ENCODE data around the gene FANCD2. TPM values are rescaled to one million over a fixed set of nuclear protein-coding genes. Genes with fewer than 3 reads are reported as not detected.
"Not testable (repeated sequence)": the region's sequence is repeated elsewhere in the genome, so short reads cannot be mapped to it uniquely, and the experiment has no call there.

FANCD2 gene
- total and polyA plus RNA-seq, 5 donors = 1.0 to 2.6 (median 1.4) TPM

DNA sequence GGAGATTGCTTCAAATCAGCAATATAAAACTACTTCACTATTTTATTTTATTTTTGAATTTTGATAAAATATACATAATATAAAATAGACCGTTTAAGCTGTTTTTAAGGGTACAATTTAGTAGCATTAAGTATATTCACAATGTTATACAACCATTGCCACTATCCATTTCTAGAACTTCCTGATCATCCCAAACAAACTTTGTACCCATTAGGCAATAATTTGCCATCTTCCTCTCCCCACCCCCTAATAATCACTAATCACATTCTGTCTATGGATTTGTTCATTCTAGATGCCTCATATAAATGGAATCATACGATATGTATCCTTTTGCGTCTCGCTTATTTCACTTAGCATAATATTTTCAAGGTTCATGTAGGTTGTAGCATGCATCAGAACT is 28.9 kb downstream of the FANCD2 start:
- DNase-seq (no peak), ATAC-seq (no peak)
- Histone ChIP-seq H3K4me3 (ENCODE audit: low read length) (no peak overlapping the region), H3K4me1 (ENCODE audit: control insufficient read depth, insufficient read depth, low read length) (no peaks in the 10 kb centered on the region), H3K27me3 (ENCODE audit: control insufficient read depth, insufficient read depth) (no peaks in the 10 kb centered on the region), H3K9me3 (ENCODE audit: control insufficient read depth, low read length) (no peaks in the 10 kb centered on the region), H3K27ac (ENCODE audit: low read length) (no peak overlapping the region)
- intact Hi-C loops (cut with DNase I) = no loop called here
- 98% methylated on average over 4 of the region's 4 CpGs for WGBS

DNA sequence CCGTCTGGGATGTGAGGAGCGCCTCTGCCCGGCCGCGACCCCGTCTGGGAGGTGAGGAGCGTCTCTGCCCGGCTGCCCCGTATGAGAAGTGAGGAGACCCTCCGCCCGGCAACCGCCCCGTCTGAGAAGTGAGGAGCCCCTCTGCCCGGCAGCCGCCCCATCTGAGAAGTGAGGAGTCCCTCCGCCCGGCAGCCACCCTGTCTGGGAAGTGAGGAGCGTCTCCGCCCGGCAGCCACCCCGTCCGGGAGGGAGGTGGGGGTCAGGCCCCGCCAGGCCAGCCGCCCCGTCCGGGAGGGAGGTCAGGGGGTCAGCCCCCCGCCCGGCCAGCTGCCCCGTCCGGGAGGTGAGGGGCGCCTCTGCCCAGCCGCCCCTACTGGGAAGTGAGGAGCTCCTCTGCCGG is 43.8 kb downstream of the FANCD2 start:
- intact Hi-C loops (cut with DNase I); H3K27ac ChIP-seq (ENCODE audit: low read length); H3K27me3 ChIP-seq (ENCODE audit: control insufficient read depth, insufficient read depth); ATAC-seq; H3K4me1 ChIP-seq (ENCODE audit: control insufficient read depth, insufficient read depth, low read length); H3K4me3 ChIP-seq (ENCODE audit: low read length); H3K9me3 ChIP-seq (ENCODE audit: control insufficient read depth, low read length); DNase-seq: not testable (repeated sequence)
- WGBS = 97% methylated on average over 32 of the region's 33 CpGs

DNA sequence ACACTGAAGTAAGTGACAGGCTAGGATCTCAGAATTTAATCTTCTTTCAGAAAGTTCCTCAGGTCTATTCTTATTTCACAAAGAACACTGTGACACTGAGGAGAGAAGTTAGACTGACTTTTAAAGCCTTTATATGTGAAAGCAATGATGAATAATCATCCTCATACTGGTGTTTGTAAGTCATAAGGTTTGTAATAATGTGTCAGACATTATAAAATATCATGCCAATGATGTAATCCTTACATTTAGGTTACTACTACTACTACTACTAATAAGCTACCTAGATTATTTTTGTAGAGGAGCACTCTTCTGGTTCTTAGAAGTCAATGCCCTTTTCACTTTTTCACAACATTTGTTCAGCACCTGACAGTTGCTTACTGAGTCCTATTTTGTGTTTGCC is 48.4 kb downstream of the FANCD2 start:
- intact Hi-C loops (cut with DNase I) = no loop called here
- no peaks in the 10 kb centered on the region for H3K9me3 ChIP-seq (ENCODE audit: control insufficient read depth, low read length)
- H3K4me3 ChIP-seq (ENCODE audit: low read length) = no peak overlapping the region
- H3K4me1 ChIP-seq (ENCODE audit: control insufficient read depth, insufficient read depth, low read length) = no peaks in the 10 kb centered on the region
- no peaks in the 10 kb centered on the region for H3K27me3 ChIP-seq (ENCODE audit: control insufficient read depth, insufficient read depth)
- DNase-seq = no peak
- no peak overlapping the region for H3K27ac ChIP-seq (ENCODE audit: low read length)
- ATAC-seq = no peak

DNA sequence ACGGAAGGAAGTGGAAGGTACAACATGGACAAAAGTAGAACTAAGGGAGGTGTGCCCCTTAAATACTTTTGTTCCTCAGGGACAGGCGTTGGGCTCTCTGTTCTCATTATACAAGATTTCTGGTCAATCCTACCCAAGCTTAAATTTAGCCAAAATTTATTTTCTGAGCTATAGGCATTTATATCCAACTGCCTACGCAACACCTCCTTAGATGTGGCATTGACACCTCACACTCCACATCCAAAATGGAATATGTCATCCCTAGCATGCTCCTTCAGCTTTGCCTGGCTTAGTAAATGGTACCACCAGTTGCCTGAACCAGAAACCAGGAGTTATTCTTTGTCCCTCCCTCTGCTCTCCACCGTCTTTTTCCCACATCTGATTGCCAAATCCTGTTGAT is 55.6 kb downstream of the FANCD2 start:
- DNase-seq = no peak
- no peaks in the 10 kb centered on the region for H3K27me3 ChIP-seq (ENCODE audit: control insufficient read depth, insufficient read depth)
- H3K4me3 ChIP-seq (ENCODE audit: low read length) = no peak overlapping the region
- no peaks in the 10 kb centered on the region for H3K9me3 ChIP-seq (ENCODE audit: control insufficient read depth, low read length)
- ATAC-seq = no peak
- intact Hi-C loops (cut with DNase I) = no loop called here
- no peaks in the 10 kb centered on the region for H3K4me1 ChIP-seq (ENCODE audit: control insufficient read depth, insufficient read depth, low read length)
- H3K27ac ChIP-seq (ENCODE audit: low read length) = no peak overlapping the region
- 95% methylated on average over 4 of the region's 4 CpGs for WGBS

DNA sequence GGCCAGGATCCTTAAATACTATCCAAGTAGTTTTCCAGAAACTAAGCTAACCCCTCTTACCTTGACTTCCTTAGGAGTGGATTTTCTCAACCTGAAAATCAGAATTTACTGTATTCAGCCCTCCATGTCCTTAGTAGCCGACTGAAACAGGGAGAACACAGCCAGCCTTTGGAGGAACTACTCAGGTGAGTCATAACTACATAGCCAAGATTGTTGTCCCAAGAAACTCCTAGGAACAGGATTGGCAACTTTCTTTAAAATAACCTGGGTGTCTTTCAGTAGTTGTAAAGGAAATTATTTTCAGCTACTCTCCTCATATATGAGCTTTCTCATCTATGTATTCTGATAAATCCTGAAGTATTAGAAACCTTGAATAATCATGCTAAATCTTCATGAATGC is 59.5 kb downstream of the FANCD2 start:
- WGBS = 98% methylated on average over 1 of the region's 1 CpG
- no peak for DNase-seq
- intact Hi-C loops (cut with DNase I) = no loop called here

DNA sequence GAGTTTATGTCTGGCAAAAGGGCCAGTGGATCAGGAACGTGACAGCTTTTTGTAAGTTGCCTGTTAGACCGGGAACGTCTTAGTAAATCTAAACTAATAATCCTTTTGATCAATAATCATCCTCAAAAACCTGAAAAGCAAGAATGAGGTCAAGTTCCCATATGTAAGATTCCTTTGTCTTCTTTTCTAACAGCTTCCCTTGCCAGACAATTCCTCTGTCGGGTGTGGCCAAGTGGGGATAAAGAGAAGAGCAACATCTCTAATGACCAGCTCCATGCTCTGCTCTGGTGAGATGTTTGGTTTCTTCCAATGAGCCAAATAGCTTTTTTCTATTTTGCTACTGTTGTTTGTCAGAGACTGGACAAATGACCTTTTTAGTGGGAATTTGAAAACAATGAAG is 62.0 kb downstream of the FANCD2 start:
- Histone ChIP-seq H3K4me1 (ENCODE audit: control insufficient read depth, insufficient read depth, low read length) (no peaks in the 10 kb centered on the region), H3K27ac (ENCODE audit: low read length) (no peak overlapping the region), H3K27me3 (ENCODE audit: control insufficient read depth, insufficient read depth) (no peaks in the 10 kb centered on the region), H3K9me3 (ENCODE audit: control insufficient read depth, low read length) (no peaks in the 10 kb centered on the region), H3K4me3 (ENCODE audit: low read length) (no peak overlapping the region)
- 96% methylated on average over 4 of the region's 4 CpGs for WGBS
- intact Hi-C loops (cut with DNase I) = no loop called here
- ATAC-seq (no peak), DNase-seq (no peak)

More for the DNA sequence above, 59.5 kb downstream of the FANCD2 start:
- H3K27me3 ChIP-seq (ENCODE audit: control insufficient read depth, insufficient read depth) = no peaks in the 10 kb centered on the region
- no peaks in the 10 kb centered on the region for H3K4me1 ChIP-seq (ENCODE audit: control insufficient read depth, insufficient read depth, low read length)
- no peak for ATAC-seq
- H3K9me3 ChIP-seq (ENCODE audit: control insufficient read depth, low read length) = no peaks in the 10 kb centered on the region
- no peak overlapping the region for H3K4me3 ChIP-seq (ENCODE audit: low read length)
- no peak overlapping the region for H3K27ac ChIP-seq (ENCODE audit: low read length)

DNA sequence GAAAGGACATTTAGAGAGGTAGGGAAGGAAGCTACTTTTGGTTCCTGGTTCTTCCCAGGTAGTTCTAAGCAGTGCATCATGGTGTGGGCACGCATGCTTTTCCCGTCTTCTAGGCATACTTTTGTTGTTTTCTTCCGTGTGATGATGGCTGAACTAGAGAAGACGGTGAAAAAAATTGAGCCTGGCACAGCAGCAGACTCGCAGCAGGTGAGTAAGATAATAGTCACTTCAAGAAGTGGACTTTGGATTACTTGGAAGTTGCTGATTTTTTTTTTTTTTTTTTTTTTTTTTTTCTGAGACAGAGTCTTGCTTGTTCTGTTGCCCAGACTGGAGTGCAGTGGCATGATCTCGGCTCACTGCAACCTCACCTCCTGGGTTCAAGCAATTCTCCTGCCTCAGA is 63.9 kb downstream of the FANCD2 start:
- 98% methylated on average over 6 of the region's 6 CpGs for WGBS
- no peaks in the 10 kb centered on the region for H3K4me1 ChIP-seq (ENCODE audit: control insufficient read depth, insufficient read depth, low read length)
- no peak overlapping the region for H3K4me3 ChIP-seq (ENCODE audit: low read length)
- ATAC-seq (no peak), DNase-seq (no peak)
- no peaks in the 10 kb centered on the region for H3K27me3 ChIP-seq (ENCODE audit: control insufficient read depth, insufficient read depth)
- no peak overlapping the region for H3K27ac ChIP-seq (ENCODE audit: low read length)
- intact Hi-C loops (cut with DNase I) = no loop called here
- H3K9me3 ChIP-seq (ENCODE audit: control insufficient read depth, low read length) = no peaks in the 10 kb centered on the region

DNA sequence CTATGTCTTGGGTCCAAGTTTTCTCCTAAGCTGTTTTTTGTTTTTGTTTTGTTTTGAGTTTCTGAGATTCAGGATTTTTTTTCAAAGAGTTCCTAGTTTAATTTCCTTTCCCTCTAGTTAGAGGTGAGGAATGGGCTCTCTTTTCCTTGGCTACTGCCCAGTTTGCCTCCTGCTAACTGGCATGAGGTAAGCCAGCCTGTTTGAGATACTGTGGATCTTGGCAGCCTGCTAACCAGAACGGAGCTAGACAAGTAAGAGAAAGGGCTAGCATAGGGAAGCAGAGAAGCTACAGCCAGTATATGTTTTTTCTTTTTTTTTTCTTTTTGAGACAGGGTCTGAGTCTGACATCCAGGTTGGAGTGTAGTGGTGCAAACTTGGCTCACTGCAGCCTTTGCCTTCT is 64.5 kb downstream of the FANCD2 start:
- H3K4me1 ChIP-seq (ENCODE audit: control insufficient read depth, insufficient read depth, low read length); H3K9me3 ChIP-seq (ENCODE audit: control insufficient read depth, low read length); H3K27me3 ChIP-seq (ENCODE audit: control insufficient read depth, insufficient read depth); H3K4me3 ChIP-seq (ENCODE audit: low read length); intact Hi-C loops (cut with DNase I); DNase-seq; H3K27ac ChIP-seq (ENCODE audit: low read length); ATAC-seq: not testable (repeated sequence)
- WGBS = 50% methylated on average over 1 of the region's 1 CpG

DNA sequence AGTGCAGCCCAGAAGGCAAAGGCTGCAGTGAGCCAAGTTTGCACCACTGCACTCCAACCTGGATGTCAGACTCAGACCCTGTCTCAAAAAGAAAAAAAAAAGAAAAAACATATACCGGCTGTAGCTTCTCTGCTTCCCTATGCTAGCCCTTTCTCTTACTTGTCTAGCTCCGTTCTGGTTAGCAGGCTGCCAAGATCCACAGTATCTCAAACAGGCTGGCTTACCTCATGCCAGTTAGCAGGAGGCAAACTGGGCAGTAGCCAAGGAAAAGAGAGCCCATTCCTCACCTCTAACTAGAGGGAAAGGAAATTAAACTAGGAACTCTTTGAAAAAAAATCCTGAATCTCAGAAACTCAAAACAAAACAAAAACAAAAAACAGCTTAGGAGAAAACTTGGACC is 65.2 kb downstream of the FANCD2 start:
- H3K4me3 ChIP-seq (ENCODE audit: low read length); H3K4me1 ChIP-seq (ENCODE audit: control insufficient read depth, insufficient read depth, low read length); H3K27ac ChIP-seq (ENCODE audit: low read length); DNase-seq; intact Hi-C loops (cut with DNase I); ATAC-seq; H3K9me3 ChIP-seq (ENCODE audit: control insufficient read depth, low read length); H3K27me3 ChIP-seq (ENCODE audit: control insufficient read depth, insufficient read depth): not testable (repeated sequence)
- 85% methylated on average over 2 of the region's 2 CpGs for WGBS

DNA sequence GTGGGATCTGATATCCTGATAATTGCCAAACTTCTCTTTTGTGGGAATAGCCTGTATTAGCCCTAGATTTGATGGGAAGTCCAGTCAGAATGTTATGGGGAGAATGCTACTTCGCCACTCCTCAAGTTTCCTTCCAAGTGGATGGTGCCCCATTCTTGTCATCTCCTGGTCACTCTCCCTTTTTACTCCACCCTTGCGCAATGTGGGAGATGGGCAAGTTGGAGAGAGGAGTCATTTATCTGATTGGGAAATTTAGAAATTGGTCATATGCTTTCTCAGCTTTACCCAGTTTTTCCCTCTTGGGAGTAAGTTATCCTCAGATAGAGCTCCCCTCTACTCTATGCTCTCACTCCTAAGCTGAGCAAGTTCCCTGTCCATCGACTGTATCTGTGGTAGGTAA is 67.4 kb downstream of the FANCD2 start:
- Histone ChIP-seq H3K9me3 (ENCODE audit: control insufficient read depth, low read length) (no peaks in the 10 kb centered on the region), H3K4me1 (ENCODE audit: control insufficient read depth, insufficient read depth, low read length) (no peaks in the 10 kb centered on the region), H3K4me3 (ENCODE audit: low read length) (no peak overlapping the region), H3K27ac (ENCODE audit: low read length) (no peak overlapping the region), H3K27me3 (ENCODE audit: control insufficient read depth, insufficient read depth) (no peaks in the 10 kb centered on the region)
- no peak for ATAC-seq
- over 99% methylated on average over 3 of the region's 3 CpGs for WGBS
- intact Hi-C loops (cut with DNase I) = no loop called here
- DNase-seq = no peak

DNA sequence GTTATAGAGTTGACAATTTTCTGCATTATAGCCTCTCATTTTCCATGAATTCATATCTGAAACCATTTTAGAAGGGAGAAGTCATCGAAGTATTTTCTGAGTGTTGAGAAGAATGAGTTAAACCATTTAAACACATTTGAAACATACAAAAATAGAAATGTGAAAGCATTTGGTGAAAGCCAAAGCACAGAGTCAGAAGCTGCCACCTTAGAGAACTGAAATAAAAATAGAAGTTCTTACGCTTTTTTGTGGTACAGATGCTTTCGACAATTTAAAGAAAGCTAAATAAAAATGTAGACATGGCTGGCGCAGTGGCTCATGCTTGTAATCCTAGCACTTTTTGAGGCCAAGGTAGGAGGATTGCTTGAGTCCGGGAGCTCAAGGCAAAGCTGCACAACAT is 72.8 kb downstream of the FANCD2 start:
- Histone ChIP-seq H3K4me1 (ENCODE audit: control insufficient read depth, insufficient read depth, low read length) (no peaks in the 10 kb centered on the region), H3K4me3 (ENCODE audit: low read length) (no peak overlapping the region), H3K27me3 (ENCODE audit: control insufficient read depth, insufficient read depth) (no peaks in the 10 kb centered on the region), H3K9me3 (ENCODE audit: control insufficient read depth, low read length) (no peaks in the 10 kb centered on the region), H3K27ac (ENCODE audit: low read length) (no peak overlapping the region)
- DNase-seq = no peak
- no peak for ATAC-seq
- WGBS = 98% methylated on average over 5 of the region's 5 CpGs
- intact Hi-C loops (cut with DNase I) = no loop called here

DNA sequence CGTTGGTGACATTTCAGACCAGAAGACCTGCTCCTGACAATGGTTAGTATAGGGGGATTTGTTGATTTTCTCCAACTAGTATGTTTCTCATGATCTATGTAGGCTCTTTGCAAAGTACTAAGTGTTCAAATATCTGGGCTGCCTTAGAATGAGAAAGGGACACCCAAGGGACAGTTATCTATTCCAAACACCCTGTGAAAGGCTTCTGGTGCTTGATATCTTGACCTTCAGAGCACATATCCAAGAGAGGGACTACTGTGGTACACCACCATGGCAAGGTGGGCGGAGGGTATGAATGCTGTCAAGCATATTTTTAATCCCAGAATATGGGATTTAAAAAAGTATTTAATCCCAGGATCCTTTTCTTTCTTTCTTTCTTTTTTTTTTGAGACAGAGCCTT is 80.7 kb downstream of the FANCD2 start:
- DNase-seq = no peak
- 79% methylated on average over 2 of the region's 2 CpGs for WGBS
- Histone ChIP-seq H3K9me3 (ENCODE audit: control insufficient read depth, low read length) (no peaks in the 10 kb centered on the region), H3K4me1 (ENCODE audit: control insufficient read depth, insufficient read depth, low read length) (no peaks in the 10 kb centered on the region), H3K27ac (ENCODE audit: low read length) (no peak overlapping the region), H3K27me3 (ENCODE audit: control insufficient read depth, insufficient read depth) (no peaks in the 10 kb centered on the region), H3K4me3 (ENCODE audit: low read length) (no peak overlapping the region)
- intact Hi-C loops (cut with DNase I) = no loop called here
- no peak for ATAC-seq
